Germinal center (tissue), 1 donor: Measurements from ENCODE around the gene ZSWIM1.
"Not testable (repeated sequence)": the region's sequence is repeated elsewhere in the genome, so short reads cannot be mapped to it uniquely, and the experiment has no call there.

Experiments used
- DNase-seq: peaks from one replicate; pipeline ENCODE4 v3.0.0; 2012; ENCODE audit warnings: mixed read lengths, low spot score

ZSWIM1 gene

DNA sequence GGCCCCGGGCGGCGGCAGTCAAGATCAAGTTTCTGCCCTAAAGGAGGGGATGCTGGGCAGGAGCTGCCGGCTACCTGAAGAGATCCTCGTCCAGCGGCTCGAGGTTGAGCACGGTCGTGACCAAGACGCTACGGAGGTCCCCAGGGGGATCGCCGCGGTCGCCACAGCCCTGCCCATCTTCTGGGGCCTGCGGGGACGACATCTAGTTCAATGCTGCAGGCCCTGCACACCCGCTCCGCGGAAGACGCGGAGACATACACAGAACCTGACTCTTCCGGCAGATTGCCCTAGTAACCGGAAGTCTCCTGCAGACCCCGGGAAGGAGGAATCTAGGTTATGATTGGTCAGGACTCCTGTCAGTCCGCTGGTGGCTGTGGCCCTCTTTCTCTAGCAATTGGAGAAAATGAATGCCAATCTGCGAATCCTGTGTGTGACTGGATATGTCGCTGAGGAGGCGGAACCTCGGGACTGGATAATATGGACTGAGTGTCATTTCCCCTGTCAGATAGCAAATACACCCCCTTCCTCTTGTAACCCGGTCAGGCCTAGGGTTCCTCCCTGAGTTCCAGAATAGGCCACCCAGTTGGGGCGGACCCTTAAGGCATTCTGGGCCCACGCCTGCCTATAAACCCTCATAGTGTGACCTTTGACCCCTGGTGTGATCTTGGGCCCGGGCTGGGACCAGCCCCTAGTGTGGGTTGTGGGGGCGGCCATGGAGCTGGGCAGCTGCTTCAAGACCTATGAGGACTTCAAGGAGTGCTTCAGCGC lies 23.7 kb upstream of the ZSWIM1 start, which contains the start of the genes ACOT8 and ZSWIM3:
ACOT8 (minus strand) TSS at position 279 of the 768 bp plus-strand sequence; CDS start at position 202, 77 bp downstream.
ZSWIM3 (plus strand) TSS at position 501 of the 768 bp plus-strand sequence; CDS start at position 713, 212 bp downstream.
- peak; percentile 100 for DNase-seq

DNA sequence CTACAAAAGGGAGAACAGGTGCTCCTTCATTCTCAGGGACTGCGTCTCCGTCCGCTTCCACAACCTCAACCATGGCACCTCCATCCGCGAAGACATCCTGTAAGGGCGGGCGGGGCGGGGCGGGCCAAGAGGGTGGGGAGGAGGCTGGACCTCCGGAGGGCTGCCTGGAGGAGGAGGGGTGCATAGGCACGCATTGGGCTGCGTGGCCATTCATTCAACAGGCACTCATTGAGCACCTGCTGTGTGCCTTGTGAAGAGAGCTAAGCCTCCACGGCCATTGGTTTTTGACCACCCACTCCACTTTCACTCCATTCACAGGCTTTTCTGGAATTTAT lies 23.2 kb upstream of the ZSWIM1 start:
- DNase-seq: peak; percentile 66

DNA sequence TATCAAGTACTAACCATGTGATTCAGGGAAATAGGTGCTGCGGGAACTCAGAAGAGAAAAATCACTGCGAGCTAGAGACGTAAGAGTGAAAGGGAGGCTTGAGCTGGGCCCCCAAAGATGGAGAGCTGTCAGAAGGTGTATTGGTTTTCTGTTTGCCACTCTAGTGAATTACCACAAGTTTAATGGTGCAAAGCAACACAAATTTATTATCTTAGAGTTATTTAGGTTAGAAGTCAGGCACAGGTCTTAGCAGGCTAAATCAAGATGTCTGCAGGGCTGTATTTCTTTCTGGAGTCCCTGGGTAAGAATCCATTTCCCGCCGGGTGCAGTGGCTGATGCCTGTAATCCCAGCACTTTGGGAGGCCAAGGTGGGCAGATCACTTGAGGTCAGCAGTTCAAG lies 21.1 kb upstream of the ZSWIM1 start:
- DNase-seq: no peak

GRCh38 chr20:45860560-45861220 lies 20.3 kb upstream of the ZSWIM1 start:
- no peak for DNase-seq

DNA sequence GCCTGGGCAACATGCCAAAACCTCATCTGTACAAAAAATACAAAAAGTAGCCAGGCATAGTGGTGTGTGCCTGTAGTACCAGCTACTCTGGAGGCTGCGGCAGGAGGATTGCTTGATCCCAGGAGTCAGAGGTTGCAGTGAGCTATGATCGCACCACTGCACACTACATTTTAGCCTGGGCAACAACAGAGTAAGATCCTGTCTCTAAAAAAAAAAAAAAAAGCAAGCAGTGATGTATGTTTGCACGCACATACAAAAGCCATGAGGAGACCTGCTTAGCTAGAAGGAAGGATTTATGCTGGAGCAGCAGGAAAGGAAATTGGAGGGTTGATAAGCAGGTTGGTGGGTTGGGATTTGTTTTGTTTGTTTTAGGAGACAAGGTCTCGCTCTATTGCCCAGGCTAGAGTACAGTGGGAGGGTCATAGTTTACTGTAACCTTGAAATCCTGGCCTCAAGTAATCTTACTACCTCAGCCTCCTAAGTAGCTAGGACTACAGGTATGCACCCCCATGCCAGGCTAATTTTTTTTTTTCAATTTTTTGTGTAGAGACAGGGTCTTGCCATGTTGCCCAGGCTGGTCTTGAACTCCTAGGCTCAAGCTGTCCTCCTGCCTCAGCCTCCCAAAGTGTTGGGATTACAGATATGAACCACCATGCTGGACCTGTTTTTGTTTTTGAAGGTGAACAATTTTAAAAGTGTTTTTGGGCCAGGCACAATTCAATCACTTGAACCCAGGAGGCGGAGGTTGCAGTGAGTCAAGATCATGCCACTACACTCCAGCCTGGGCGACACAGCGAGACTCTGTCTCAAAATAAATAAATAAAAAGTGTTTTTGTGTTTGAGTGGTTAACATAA lies 19.6 kb upstream of the ZSWIM1 start:
- no peak for DNase-seq

DNA sequence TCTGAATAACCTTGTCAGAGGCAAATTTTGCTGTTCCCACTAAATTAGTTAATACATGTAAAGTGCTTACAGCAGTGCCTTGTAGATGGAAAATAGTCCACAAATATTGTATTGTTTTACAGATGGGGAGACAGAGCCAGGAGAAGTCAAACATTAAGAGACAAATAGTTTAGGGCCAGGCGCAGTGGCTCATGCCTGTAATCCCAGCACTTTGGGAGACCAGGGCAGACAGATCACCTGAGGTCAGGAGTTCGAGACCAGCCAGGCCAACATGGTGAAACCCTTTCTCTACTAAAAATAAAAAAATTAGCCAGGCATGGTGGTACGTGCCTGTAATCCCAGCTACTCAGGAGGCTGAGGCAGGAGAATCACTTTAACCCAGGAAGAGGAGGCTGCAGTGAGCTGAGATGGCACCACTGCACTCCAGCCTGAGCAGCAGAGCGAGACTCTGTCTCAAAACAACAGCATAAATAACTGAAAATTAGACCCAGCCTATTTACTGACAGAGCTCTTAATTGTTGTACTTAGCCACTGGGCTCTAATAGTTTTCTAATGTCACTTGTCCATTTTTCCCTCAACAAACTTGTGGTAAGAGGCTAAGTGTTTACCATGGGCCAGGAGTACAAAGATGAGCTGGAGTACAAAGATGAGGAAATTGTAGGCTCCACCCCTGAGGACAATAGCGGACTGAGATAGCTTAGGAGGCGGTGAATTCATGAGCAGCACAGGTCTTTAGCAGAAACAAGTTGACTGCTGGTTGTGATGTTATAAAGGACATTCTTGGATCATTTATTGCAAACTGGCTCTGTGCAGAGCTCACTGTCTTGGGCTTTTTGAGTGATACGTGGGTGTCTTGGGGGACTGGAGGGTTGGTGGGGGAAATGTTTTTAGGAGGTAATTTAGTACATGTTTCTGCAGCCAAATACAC lies 17.2 kb upstream of the ZSWIM1 start:
- DNase-seq: no peak

- DNase-seq: no peak
Measured at GRCh38 chr20:45866454-45866853, 14.6 kb upstream of the ZSWIM1 start.

DNA sequence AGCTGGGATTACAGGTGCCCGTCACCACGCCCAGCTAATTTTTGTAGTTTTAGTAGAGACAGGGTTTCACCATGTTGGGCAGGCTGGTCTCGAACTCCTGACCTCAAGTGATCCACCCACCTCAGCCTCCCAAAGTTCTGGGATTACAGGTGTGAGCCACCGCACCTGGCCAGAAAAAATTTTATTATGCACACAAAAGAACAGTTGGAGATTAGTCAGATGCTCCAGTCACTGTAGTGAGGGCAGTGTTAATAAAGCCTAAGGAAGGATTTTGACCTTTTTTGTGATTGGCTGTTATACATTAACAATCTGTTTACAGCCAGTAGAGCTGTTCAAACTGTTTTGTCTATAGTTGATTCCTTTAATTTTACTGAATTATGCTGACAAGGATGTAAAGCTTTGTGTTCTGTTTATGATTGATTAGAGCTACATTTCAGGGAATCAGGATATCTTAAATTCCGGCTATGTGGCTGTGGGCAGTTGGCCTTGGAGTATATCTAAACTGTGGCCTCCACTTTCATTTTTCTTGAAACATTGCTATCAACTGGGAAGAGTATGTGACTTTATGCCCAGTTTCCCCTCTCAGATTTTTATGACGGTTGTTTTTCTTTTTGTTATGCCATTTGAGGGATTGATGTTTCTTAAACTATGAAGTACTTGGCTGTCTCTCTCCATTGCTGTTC lies 13.8 kb upstream of the ZSWIM1 start:
- no peak for DNase-seq

DNA sequence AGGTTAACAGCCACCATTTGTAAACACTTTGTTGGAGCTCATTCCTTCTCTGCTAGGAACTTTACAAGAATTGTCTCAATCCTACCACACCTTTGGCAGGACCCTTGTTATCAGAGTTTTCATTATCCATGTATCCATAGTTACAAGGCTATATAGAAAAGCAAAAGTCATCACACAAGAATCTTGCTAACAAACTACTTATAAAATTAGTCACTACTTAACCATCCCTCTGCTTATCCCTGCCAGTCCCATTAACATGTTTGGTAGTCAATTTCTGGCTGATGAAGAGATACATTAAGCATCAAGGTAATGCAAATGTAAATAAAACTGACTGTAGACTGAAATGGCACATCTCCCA lies 13.2 kb upstream of the ZSWIM1 start:
- DNase-seq: no peak

- DNase-seq: no peak
Measured at GRCh38 chr20:45872626-45873025, 8.4 kb upstream of the ZSWIM1 start.

GRCh38 chr20:45873409-45874103 lies 7.5 kb upstream of the ZSWIM1 start:
- DNase-seq: no peak

GRCh38 chr20:45874104-45874481 lies 6.9 kb upstream of the ZSWIM1 start:
- DNase-seq: not testable (repeated sequence)

DNA sequence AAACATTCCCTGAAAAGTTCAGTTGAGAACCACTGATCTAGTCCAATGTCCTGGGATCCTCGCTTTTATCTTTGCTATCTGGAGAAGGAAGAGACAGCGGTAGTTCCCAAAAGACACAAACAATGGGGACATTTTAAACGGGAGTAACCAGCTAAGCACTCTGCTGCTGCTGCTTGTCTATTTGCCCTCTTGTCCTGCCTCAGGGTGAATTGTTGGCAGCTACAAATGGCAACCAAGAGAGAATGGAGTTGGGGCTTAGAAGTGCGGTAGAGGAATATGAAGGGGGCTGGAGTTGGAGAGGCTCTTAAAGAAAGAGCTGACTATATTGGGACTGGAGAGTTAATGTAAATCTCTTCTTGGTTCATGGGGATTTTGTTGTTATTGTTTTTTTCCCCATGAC lies 6.5 kb upstream of the ZSWIM1 start:
- no peak for DNase-seq

DNA sequence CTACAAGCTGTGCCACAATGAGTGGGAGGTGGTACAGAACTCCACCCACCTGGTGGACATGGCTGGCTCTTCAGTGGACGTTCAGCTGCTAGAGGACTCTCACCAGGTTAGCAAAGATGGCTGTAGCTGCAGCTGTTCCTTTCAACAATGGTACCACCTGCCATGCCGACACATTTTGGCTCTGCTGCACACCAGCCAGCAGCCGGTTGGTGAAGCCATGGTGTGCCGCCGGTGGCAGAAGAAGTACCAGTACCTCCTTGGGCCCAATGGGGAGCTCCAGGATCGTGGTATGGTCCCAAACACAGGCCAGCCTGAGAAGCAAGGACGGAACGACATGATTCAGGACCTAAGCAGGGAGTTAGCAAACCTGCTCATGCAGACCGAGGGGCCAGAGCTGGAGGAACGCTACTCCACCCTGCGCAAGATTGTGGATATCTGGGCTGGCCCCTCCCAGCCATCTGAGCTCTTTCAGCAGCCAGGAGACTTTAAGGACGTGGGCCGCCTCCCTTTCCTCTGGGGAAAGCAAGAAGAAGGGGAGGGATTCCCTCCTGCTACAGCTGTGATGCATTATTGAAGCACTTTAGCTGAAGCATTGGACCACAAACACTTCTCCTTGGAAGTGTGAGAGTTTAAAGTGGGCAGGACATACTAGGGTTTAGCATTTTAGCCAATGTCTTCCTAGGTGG lies 2.8 kb upstream of the ZSWIM1 start:
- DNase-seq: no peak

GRCh38 chr20:45882469-45883099 lies 1.6 kb downstream of the ZSWIM1 start:
- no peak for DNase-seq

GRCh38 chr20:45883100-45883469 lies 2.1 kb downstream of the ZSWIM1 start:
- no peak for DNase-seq

DNA sequence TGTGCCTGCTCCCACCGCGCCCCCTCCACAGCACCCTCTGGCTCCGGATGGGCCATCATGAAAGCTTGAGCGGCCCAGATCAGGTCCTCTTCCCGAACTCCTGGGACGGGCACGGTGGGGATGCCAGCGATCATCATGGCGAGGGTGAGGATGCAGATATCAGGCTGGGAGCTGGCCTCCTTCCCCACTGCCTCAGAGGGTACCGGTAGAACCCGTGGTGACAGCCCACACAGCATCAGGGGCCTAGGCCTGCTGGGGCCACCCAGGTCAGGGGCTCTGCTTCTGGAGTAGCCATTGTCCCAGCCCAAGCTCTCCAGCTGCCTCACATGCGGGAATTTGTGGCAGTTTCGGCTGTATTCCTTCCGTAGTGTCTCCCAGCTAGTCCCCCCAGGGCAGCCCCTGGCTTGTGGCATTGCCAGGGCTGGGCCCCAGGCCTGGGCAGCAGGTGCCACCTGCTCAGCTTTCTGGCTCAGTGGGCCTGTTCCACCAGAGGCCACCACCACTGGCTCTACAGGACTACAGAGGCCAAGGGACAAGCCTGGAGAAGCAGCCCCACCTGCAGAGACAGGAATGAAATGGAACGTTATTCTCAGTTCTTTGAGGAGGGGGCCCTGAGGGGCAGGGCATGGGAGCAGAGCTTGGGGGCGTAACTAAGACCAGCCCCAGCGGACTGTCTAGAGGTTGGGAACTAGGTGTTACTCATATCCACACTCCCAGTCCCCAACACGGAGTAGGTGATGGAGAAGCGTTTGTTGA lies 5.7 kb downstream of the ZSWIM1 start:
- no peak for DNase-seq

GRCh38 chr20:45887346-45887715 lies 6.3 kb downstream of the ZSWIM1 start, which contains the start of gene SPATA25:
Gene SPATA25 (minus strand): TSS chr20:45887622. CDS start chr20:45887590, 32 bp downstream.
- DNase-seq: no peak

- DNase-seq: no peak
Measured at GRCh38 chr20:45888681-45889080, 7.7 kb downstream of the ZSWIM1 start.
